ENCODE results near the gene ZNF84.
A peak's percentile ranks its signal among the peaks of the same experiment; 100 is the strongest.

ZNF84 gene

GRCh38 chr12:133080368-133081158, 43.3 kb downstream of the ZNF84 start, which contains the start of gene ZNF140:
Gene ZNF140 (plus strand): TSS chr12:133080923. CDS start chr12:133081321, 398 bp downstream.
- peak; percentile 96 for DNase-seq
- H3K4me1 Mint-ChIP-seq: peaks cover 17% of the 10 kb centered on the region
- H3K27ac Mint-ChIP-seq: no peak within 1 kb of the TSS
- H3K9me3 Mint-ChIP-seq: peaks cover 47% of the 10 kb centered on the region
- peaks cover 48% of the 10 kb centered on the region for H3K36me3 Mint-ChIP-seq
- no peak within 1 kb of the TSS for H3K4me3 Mint-ChIP-seq
- CTCF ChIA-PET: interaction anchor here (2.1 kb wide), 1 partner anchor 101 kb away, joined by 6 read pairs; the partner anchor contains the start of gene ZNF268
- H3K27me3 Mint-ChIP-seq: no peaks in the 10 kb centered on the region

- Mint-ChIP-seq H3K27me3 (no peaks in the 10 kb centered on the region), H3K9me3 (peaks cover 51% of the 10 kb centered on the region), H3K27ac (no peak overlapping the region), H3K4me3 (no peak overlapping the region), H3K4me1 (peaks cover 17% of the 10 kb centered on the region), H3K36me3 (peaks cover 54% of the 10 kb centered on the region)
- CTCF ChIA-PET: interaction anchor here (2.1 kb wide), 1 partner anchor 100 kb away, joined by 6 read pairs; the partner anchor contains the start of gene ZNF268
- peak; percentile 22 for DNase-seq
Observed at GRCh38 chr12:133081159-133081780, 44.0 kb downstream of the ZNF84 start.

- H3K4me1 Mint-ChIP-seq: peaks cover 17% of the 10 kb centered on the region
- no peak overlapping the region for H3K4me3 Mint-ChIP-seq
- no peaks in the 10 kb centered on the region for H3K27me3 Mint-ChIP-seq
- H3K9me3 Mint-ChIP-seq: peaks cover 46% of the 10 kb centered on the region
- CTCF ChIA-PET: no interaction called here
- DNase-seq: no peak
- peaks cover 64% of the 10 kb centered on the region for H3K36me3 Mint-ChIP-seq
- no peak overlapping the region for H3K27ac Mint-ChIP-seq
Observed at GRCh38 chr12:133083345-133083744, 46.0 kb downstream of the ZNF84 start.

GRCh38 chr12:133105620-133106019, 68.3 kb downstream of the ZNF84 start:
- Mint-ChIP-seq H3K4me1 (no peaks in the 10 kb centered on the region), H3K27me3 (no peaks in the 10 kb centered on the region), H3K36me3 (peaks cover 83% of the 10 kb centered on the region), H3K27ac (no peak overlapping the region), H3K9me3 (peaks cover 83% of the 10 kb centered on the region), H3K4me3 (no peak overlapping the region)
- no peak for DNase-seq
- CTCF ChIA-PET: no interaction called here

GRCh38 chr12:133106253-133106652, 68.9 kb downstream of the ZNF84 start:
- Mint-ChIP-seq H3K27me3 (no peaks in the 10 kb centered on the region), H3K4me3 (no peak overlapping the region), H3K36me3 (peaks cover 78% of the 10 kb centered on the region), H3K9me3 (peaks cover 84% of the 10 kb centered on the region), H3K4me1 (no peaks in the 10 kb centered on the region), H3K27ac (no peak overlapping the region)
- CTCF ChIA-PET: no interaction called here
- DNase-seq: no peak

GRCh38 chr12:133107121-133107520, 69.8 kb downstream of the ZNF84 start:
- CTCF ChIA-PET: no interaction called here
- Mint-ChIP-seq H3K4me3 (no peak overlapping the region), H3K27ac (no peak overlapping the region), H3K27me3 (no peaks in the 10 kb centered on the region), H3K9me3 (peaks cover 82% of the 10 kb centered on the region), H3K4me1 (no peaks in the 10 kb centered on the region), H3K36me3 (peaks cover 71% of the 10 kb centered on the region)
- DNase-seq: no peak

GRCh38 chr12:133108150-133108549, 70.8 kb downstream of the ZNF84 start:
- Mint-ChIP-seq H3K4me1 (no peaks in the 10 kb centered on the region), H3K36me3 (peaks cover 63% of the 10 kb centered on the region), H3K27me3 (no peaks in the 10 kb centered on the region), H3K27ac (no peak overlapping the region), H3K9me3 (peaks cover 80% of the 10 kb centered on the region), H3K4me3 (no peak overlapping the region)
- CTCF ChIA-PET: no interaction called here
- no peak for DNase-seq

Measured in activated naive CD4-positive, alpha-beta T cell treated with anti-CD3 and anti-CD28 coated beads, Interleukin-2, amount 10 ng/mL, durations not matched to agents 7 days and 5 days (primary cell).